ENCODE data around the gene MYO1B. TPM values are rescaled to one million over a fixed set of nuclear protein-coding genes. Genes with fewer than 3 reads are reported as not detected.

The MYO1B gene
- total RNA-seq, 6 experiments from 2014 or later, result 214 to 254 (median 236) TPM

- Mint-ChIP-seq H3K27me3 (ENCODE audit: insufficient read depth) (peaks cover 6% of the 10 kb centered on the region; the same call in 1 of the 2 replicates), H3K36me3 (ENCODE audit: low read depth) (peaks cover 54% of the 10 kb centered on the region), H3K9me3 (no peaks in the 10 kb centered on the region; the same call in 1 of the 2 replicates), H3K4me3 (peak overlapping the region; percentile 6; the same call in 1 of the 2 replicates), H3K27ac (peak overlapping the region; percentile 39), H3K4me1 (ENCODE audit: low read depth) (peaks cover 89% of the 10 kb centered on the region)
- DNase-seq, result no peak
- no peak for TF ChIP-seq CTCF (IDR thresholded peaks at IDR 0.05)
Observed at GRCh38 chr2:191303140-191304005, 58.2 kb downstream of the MYO1B start.

- Mint-ChIP-seq H3K27me3 (ENCODE audit: insufficient read depth) (peaks cover 6% of the 10 kb centered on the region; the same call in 1 of the 2 replicates), H3K27ac (peak overlapping the region; percentile 49), H3K4me3 (peak overlapping the region; percentile 22; the same call in 1 of the 2 replicates), H3K9me3 (no peaks in the 10 kb centered on the region; the same call in 1 of the 2 replicates), H3K4me1 (ENCODE audit: low read depth) (peaks cover 71% of the 10 kb centered on the region), H3K36me3 (ENCODE audit: low read depth) (peaks cover 54% of the 10 kb centered on the region)
- DNase-seq, result peak; percentile 37
- TF ChIP-seq CTCF (IDR thresholded peaks at IDR 0.05), result no peak
Observed at GRCh38 chr2:191304939-191305875, 60.0 kb downstream of the MYO1B start.

- Mint-ChIP-seq H3K9me3 (no peaks in the 10 kb centered on the region; the same call in 1 of the 2 replicates), H3K27ac (no peak overlapping the region), H3K4me3 (no peak overlapping the region), H3K27me3 (ENCODE audit: insufficient read depth) (peaks cover 4% of the 10 kb centered on the region; the same call in 1 of the 2 replicates), H3K36me3 (ENCODE audit: low read depth) (peaks cover 46% of the 10 kb centered on the region), H3K4me1 (ENCODE audit: low read depth) (peaks cover 50% of the 10 kb centered on the region)
- TF ChIP-seq CTCF (IDR thresholded peaks at IDR 0.05), result no peak
- no peak for DNase-seq
Observed at GRCh38 chr2:191308026-191308425, 62.8 kb downstream of the MYO1B start.

GRCh38 chr2:191311156-191311555, 66.0 kb downstream of the MYO1B start:
- DNase-seq, result no peak
- Mint-ChIP-seq H3K9me3 (no peaks in the 10 kb centered on the region; the same call in 1 of the 2 replicates), H3K27ac (peak overlapping the region; percentile 83), H3K4me1 (ENCODE audit: low read depth) (peaks cover 38% of the 10 kb centered on the region), H3K36me3 (ENCODE audit: low read depth) (peaks cover 36% of the 10 kb centered on the region), H3K27me3 (ENCODE audit: insufficient read depth) (peaks cover 6% of the 10 kb centered on the region), H3K4me3 (peak overlapping the region; percentile 51; the same call in 1 of the 2 replicates)
- TF ChIP-seq CTCF (IDR thresholded peaks at IDR 0.05), result no peak

- TF ChIP-seq CTCF (IDR thresholded peaks at IDR 0.05), result no peak
- peak overlapping the region; percentile 83 for H3K27ac Mint-ChIP-seq
- peaks cover 38% of the 10 kb centered on the region for H3K4me1 Mint-ChIP-seq (ENCODE audit: low read depth)
Observed at GRCh38 chr2:191311627-191312026, 66.4 kb downstream of the MYO1B start.

More at GRCh38 chr2:191311627-191312026, 66.4 kb downstream of the MYO1B start:
- DNase-seq, result peak; percentile 80
- Mint-ChIP-seq H3K9me3 (no peaks in the 10 kb centered on the region; the same call in 1 of the 2 replicates), H3K36me3 (ENCODE audit: low read depth) (peaks cover 34% of the 10 kb centered on the region), H3K27me3 (ENCODE audit: insufficient read depth) (peaks cover 6% of the 10 kb centered on the region), H3K4me3 (peak overlapping the region; percentile 51)

All from HFFc6 (cell line).